HG03558 (cell line): ENCODE data around the gene PTGS1.

ENCODE experiments used
- ATAC-seq: cut with Tn5 transposase; IDR thresholded peaks from one replicate; pipeline ENCODE4 v1.9.1; 2021; ENCODE audit warnings: moderate number of reproducible peaks; ENCODE audit not compliant: unreplicated experiment; ENCODE audit errors: extremely low read depth

PTGS1 gene

GRCh38 chr9:122371846-122372245, 1.0 kb downstream of the PTGS1 start:
- no peak for ATAC-seq

- ATAC-seq: no peak
Observed at GRCh38 chr9:122372856-122373845, 2.3 kb downstream of the PTGS1 start.

GRCh38 chr9:122374885-122375420, 4.1 kb downstream of the PTGS1 start:
- ATAC-seq: no peak

GRCh38 chr9:122376796-122377195, 6.0 kb downstream of the PTGS1 start:
- no peak for ATAC-seq

- no peak for ATAC-seq
Observed at GRCh38 chr9:122377241-122378164, 6.7 kb downstream of the PTGS1 start.

GRCh38 chr9:122378236-122378635, 7.4 kb downstream of the PTGS1 start:
- ATAC-seq: no peak

- no peak for ATAC-seq
Observed at GRCh38 chr9:122379340-122379739, 8.5 kb downstream of the PTGS1 start.

- ATAC-seq: no peak
Observed at GRCh38 chr9:122380293-122380692, 9.5 kb downstream of the PTGS1 start.

GRCh38 chr9:122381206-122381950, 10.6 kb downstream of the PTGS1 start:
- no peak for ATAC-seq

GRCh38 chr9:122382901-122383850, 12.4 kb downstream of the PTGS1 start:
- ATAC-seq: no peak

GRCh38 chr9:122383992-122384461, 13.2 kb downstream of the PTGS1 start:
- no peak for ATAC-seq

GRCh38 chr9:122386311-122386872, 15.6 kb downstream of the PTGS1 start:
- no peak for ATAC-seq

- no peak for ATAC-seq
Observed at GRCh38 chr9:122387536-122387935, 16.7 kb downstream of the PTGS1 start.

- no peak for ATAC-seq
Observed at GRCh38 chr9:122389195-122389594, 18.4 kb downstream of the PTGS1 start.

GRCh38 chr9:122389799-122390481, 19.1 kb downstream of the PTGS1 start:
- ATAC-seq: no peak

- ATAC-seq: no peak
Observed at GRCh38 chr9:122392284-122392683, 21.5 kb downstream of the PTGS1 start.

GRCh38 chr9:122392714-122393113, 21.9 kb downstream of the PTGS1 start:
- no peak for ATAC-seq
